HG02938 (cell line): ENCODE results near the gene NT5C2.

Experiments
- ATAC-seq: cut with Tn5 transposase; IDR thresholded peaks from one replicate; pipeline ENCODE4 v1.9.1; 2021; ENCODE audit warnings: mild to moderate bottlenecking, moderate library complexity; ENCODE audit not compliant: unreplicated experiment

NT5C2 gene

DNA sequence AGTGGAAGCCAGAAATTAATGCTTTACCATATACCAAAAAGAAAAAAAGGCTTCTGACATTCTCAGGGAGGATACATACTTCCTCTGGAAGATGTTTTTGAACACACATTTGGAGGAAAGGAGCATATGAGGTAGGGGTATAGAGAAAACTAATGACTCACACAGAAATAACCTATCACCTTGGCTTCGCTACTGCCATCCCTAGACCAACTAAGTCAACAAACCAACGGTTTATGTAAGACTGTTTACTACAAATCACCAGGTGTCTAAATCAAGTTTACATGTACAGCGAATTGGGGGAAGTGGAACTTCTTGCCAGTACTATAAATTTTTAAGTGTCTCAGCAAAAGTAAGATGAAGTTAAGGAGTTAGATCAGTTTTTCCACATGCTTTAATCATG, 96.9 kb downstream of the NT5C2 start:
- no peak for ATAC-seq

DNA sequence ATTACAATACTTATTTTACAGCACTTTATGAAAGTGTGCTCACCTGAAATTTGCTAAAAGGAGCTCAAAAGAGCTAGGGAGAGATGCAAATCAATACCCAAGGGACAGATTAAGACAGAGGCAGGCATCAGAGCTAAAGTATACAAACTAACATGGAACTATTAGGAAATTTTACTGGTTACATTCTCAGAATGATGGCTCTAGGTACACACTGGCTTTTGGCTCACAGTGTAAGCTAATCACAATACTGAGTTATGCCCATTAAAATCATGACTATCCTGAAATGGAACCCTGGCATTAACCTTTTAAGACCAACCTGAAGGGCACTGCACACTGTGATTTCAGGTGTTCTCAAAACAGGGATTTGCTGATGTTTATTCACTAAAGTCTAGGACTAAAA, 98.1 kb downstream of the NT5C2 start:
- ATAC-seq = no peak

DNA sequence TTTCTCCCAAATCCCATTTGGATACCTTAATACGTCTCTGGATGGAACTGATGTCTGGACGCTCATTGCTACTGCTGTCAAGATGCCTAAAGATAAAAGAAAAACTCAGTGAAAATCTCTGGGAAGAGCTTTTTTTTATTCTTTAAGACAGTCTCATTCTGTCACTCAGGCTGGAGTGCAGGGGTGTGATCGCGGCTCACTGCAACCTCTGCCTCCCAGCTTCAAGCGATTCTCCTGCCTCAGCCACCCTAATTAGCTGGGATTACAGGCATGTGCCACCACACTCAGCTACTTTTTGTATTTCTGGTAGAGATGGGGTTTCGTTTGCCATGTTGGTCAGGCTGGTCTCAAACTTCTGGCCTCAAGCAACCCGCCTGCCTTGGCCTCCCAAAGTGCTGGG, 102.2 kb downstream of the NT5C2 start:
- no peak for ATAC-seq

DNA sequence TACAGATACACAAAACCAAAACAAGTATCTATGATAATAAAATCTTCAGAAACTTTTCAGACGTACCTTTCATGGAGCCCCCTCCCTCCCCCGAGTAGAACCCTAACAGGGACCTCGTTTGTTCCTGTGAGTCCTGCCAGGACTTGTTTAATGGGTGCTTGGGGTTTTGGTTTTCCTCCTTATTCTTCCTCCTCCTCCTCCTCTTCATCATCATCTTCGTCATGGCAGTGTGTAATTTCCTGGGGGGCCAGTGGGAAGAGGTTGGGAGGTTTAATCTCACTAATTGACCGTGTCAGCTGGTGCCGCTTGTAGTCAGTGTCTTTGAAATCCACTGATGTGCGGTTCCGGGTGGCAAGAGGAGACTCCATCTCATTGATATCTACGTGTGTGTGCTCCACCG, 103.6 kb downstream of the NT5C2 start:
- no peak for ATAC-seq

DNA sequence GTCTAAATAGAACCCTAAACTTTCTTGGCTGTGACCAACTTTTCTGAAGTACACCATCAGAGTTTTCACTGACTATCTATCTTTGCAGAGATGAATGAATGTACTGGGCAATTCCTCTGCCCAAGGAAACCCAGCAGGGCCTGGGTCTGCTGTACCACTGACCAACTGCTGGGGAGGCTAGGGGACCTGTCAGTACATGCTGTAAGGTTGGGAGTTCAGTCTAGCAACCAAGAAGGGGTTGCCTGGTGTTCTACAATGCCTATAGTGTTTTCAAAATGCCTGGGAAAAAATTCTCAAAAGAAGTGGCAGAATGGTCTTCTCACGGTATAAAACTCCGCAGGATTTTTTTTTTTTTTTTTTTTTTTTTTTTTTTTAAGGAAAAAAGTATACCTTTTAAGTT, 106.3 kb downstream of the NT5C2 start:
- ATAC-seq = no peak

DNA sequence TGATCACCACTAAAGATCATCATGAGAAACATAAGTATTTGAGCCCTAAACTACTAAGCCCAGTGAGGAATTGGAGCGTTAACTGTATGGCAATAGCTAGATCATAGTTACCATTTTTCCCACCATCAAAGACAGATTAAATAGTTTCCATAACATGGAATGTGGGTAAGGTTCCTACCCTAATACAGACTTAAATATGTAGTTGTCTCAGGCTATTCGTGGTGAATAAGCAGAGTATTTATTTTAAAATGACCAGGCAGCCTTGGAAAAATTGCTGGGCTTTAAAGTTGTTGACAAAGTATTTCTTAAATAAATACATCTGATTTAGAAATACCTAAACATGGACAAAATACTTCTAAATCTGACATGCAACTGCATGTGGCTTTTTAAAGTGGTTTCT, 106.8 kb downstream of the NT5C2 start:
- no peak for ATAC-seq

DNA sequence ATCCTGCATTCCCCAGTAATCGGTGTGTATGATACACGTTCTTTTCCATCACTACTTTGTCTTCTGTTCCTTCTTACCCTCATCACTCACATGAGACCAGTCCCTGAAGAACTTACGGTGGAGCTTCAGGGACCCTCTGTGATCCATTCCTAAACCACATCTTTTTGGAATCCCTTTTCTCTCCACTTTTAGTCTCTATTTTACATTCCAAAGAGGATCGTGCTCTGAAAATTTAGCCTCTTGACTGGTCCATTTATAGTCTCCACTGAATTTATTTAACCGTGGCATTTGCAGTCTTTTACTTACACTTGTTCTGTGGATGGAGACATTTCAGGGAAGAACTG, 109.1 kb downstream of the NT5C2 start:
- no peak for ATAC-seq

DNA sequence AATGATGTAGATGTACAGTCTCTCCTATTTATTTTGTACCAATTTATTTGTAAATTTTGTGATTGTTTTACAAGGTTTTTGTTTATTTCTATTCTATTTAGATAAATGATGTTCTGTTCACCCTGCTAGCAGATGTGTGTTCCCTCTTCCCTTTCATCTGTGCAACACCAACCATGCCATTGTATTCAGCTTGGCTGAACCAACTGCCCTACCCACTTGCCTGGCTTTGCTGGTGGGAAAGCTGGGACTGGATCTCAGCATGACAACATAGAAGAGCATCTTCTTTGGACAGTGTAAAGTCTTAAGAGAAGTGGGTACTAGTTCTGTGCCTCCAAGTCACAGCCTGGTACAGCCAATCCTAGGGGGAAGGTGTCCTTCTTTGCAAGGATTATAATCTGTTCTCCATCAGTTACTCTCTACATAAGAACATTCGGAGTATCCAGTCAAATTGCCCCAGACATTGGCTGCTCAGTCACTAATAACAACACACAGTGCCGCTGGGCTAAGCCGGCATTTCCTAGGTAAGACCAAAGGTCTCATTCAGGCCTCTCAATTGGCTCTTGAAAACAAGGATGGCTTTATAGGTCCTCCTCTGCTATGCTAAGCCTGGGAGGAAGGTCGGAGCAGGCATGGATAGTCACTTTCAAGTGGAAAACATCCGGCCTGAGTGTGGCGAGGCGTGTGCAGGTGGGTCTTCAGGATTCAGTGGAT, 109.7 kb downstream of the NT5C2 start:
- ATAC-seq = no peak

DNA sequence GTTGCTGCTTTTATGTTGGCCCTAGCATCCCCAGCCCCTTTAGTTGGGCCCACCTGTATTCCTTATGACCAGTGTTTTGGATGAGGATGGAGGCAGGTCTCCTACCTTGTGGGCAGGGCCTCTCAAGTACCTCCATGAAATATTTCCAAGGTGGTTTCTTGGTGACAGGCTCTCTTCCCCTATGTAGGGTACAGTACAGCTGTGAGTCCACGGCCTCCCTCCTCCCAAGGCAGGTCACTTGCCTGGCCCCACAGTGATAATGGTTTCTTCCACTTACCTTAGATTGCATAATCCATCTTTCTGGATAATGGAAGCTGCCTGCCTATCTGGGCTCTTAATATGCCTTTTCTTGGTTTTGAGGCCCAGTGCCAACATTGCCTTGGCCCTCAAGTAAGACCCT, 110.4 kb downstream of the NT5C2 start:
- no peak for ATAC-seq

DNA sequence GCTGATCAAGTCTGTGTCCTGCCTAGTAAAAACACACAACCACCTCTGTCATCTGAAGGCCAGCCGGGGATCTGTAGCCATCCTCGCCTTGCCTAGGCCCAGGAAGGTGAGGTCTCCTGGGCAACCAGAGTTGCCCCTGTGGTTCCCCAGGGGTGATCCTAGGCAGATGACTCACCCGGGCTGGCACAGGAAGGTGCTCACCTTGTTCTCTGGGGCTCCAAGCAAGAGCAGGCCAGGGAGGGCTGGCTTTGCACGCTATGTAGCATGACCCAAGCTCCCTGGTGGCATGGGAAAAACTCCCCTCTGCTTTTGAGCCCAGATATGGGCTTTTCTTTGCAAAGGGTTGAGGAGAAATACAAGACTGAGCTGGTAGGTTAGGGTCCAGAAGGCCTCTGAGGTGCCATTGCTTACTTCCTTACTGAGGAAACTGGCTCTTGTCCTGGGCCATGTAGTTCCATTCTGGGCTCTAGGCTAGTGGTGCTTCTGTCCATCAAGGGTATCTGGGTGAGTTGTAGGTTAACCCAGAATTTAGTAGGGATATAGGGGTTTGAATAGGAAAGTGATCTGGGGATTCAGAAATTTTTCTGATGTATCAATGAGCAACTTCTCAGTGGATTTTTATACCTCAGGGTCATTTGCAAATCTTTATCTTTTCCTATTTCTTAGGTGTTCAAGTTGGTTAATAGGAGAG, 112.0 kb downstream of the NT5C2 start:
- ATAC-seq = no peak

DNA sequence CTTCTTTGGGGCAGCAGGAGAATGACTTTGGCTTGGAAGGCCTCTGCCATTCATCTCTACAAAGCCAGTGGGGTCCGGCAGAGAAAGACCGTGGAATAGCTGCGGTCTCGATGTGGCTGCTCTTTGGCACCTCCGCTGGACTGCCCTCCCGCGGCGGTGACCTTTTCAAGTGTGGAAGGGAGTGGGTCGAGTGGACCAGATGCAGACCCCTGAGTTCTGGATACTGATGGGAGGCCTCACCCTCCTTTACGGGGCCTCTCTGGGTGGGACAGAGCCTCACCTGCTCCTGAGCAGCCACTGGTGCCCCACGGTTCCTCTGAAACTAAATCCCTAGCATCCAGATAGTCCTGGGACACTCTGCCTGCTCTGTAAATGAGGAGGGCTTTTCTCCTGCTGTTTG, 113.1 kb downstream of the NT5C2 start:
- no peak for ATAC-seq

DNA sequence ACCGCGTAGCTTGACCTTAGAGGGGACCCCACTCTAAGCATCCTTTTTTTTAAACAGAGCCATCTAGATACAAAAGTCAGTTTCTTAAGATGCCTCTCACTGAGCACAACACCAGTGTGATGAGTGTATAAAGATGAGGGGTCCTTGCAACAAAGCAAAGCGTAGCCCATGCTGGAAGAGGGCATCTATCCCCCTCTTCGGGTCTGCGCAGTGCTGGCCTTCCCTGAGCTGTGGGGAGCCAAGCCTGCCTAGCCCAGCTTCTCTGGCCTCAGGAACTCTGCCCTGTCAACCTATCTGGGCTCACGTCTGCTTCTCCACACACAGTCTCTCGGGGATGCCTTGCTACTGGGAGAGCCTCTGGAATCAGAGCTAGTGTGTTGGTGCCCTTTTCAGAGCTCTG, 114.0 kb downstream of the NT5C2 start:
- ATAC-seq = no peak

DNA sequence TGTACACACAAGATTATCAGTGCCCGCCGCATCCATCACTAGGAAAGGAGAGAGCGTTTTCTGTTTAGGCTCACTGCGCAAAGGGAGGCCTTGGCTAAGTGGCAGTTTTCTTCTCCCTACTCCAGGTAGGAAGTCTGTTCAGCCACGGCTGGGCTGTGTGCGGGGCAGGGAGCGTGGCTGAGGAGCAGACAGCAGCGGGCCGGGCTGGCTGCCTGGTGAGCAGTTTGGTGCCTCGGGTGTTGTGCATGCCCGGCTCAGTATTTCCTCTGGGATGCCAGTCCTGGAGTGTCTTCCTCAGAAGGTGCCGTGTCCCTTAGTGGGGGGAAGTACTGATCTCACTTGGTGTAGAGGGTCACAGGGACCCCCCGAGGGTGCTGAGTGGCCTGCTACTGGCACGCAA, 114.4 kb downstream of the NT5C2 start:
- no peak for ATAC-seq

DNA sequence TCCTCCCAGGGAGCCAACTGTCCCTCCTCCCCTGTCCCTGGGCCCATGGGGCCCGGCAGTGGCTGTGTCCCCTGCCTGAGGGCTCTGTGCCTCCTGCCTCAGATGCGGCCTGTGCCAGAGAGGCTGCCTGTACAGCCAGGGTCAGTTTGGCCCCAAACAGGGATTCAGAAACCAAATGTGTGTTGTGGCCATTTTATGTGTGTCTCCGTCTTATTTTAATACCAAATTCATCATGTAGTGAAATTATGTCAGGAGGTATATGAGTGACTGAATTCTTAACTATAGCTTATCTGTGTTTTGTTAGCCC, 114.8 kb downstream of the NT5C2 start:
- no peak for ATAC-seq

DNA sequence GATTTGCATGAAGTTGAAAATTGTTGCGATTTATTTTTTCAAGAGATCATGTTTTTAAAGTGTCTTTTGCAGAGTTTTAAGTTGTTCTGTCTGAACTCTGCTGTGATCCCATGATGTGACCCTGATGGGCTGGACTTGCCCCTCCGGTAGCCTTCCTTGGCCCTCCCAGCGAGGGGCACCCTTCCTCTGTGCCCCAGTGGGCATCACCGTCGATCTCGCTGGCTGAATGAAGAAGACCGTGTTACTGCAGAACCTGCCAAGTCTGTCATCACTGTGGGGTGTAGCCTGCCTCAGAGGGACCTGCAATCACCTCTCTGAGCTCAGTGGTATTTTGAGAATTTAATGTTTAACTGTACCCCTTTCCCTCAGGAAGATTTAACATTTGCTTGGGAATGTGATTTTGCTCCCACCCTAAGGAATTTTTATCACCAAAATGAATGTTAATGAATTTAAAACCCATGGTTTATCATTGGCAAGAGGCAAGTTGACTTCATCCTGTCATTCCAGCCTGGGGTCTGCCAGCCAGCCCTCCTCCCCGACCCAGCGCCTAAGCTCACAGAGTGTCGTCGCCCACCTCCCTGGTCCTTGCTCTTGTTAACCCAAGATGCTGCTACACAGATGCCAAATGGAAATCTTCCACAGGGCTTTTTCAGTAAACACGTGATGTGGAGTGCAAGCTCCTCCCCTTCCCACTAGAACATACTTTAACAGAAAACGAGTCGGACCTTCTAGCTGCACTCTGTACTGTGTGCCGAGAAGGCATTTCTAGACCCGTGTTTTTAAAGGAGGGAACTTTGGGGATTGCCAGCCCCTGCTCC, 115.4 kb downstream of the NT5C2 start:
- no peak for ATAC-seq

DNA sequence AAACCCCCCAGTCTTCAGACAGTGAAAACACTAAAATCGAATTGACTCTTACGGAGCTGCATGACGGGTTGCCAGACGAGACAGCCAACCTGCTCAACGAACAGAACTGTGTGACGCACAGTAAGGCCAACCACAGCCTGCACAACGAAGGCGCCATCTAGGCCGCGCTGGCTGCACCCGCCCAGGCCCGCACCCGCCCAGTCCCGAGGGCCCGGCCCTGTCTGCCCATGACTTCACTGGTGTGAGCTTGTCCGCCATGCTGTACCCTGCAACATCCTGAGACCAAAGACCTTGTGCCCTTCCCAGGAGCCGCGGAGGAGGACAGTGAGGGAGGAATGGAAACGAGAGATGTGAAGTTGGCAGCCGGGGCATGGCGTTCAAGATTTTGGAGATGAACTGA, 116.1 kb downstream of the NT5C2 start:
- no peak for ATAC-seq

DNA sequence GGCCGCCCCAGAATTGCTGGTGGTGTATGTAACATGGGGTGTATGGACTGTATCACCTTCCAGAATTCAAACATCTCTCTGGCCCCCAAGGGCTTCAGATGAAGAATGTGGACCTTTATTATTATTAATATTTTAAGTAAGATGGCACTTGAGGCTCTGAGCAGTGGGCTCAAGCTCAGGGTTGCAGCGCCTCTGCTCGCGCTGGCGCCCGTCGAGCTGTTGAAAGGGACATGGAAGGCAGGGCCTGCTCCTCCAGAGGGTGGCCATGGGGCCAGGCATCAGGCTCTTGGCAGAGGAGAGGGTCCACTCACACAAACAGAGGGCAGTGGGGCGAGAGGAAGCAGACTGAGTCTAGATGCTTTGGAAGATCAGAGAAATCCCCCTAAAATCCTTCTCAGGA, 120.2 kb downstream of the NT5C2 start:
- no peak for ATAC-seq

DNA sequence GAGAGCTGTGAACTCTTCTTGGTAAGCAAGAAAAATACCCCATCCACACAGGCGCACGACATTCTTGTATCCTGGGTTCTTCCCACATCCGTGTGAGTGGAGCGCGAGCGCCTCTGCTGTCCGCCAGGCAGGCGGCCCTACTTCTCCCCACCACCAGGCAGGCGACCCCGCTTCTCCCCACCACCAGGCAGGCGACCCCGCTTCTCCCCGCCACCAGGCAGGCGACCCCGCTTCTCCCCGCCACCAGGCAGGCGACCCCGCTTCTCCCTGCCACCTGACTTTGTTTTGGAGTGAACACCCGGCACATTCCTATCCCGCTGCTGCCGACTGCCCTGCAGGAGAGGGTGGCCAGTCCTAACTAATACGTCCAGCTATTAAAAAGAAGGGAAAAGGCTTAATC, 120.8 kb downstream of the NT5C2 start:
- ATAC-seq = no peak

DNA sequence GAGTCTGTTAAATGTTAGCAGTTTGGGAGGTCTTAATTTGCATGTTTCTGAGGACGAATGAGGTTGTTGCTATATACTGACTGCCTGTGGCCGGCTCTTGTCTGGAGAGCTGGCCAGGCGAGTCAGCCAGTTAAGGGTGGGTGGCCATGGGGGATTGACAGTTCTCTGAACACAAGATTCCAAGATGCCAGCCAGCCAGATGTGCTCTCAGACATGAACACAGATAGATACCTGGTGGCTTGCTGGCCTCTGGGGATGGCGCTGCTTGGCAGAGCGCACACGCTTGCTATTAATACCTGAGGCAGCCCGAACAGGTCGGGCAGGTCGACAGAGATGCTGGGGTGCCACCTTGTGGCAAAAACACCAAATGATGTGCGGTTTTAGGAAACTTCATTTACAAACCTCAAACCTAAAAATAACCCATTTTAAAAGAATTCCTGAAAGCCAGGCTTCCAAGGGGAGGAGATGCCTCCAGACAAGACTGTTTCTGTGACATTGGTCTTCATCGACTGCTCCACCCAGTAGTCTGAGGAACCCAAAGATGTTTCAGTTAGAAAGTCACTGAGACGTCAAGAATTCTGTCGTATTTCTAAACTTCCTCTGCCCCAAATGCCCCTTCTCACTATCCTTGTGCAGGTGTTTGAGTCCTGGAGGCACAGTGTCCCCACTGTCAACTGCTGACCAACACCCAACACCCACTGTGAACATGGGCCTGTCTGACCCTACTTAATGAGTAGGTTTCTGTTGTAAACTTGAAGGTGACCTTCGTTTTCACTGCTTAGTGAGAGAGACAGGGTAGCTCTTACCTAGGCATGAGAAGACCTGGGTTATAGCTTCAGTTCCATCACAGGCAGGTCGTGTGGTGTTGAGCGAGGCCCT, 123.4 kb downstream of the NT5C2 start:
- no peak for ATAC-seq

DNA sequence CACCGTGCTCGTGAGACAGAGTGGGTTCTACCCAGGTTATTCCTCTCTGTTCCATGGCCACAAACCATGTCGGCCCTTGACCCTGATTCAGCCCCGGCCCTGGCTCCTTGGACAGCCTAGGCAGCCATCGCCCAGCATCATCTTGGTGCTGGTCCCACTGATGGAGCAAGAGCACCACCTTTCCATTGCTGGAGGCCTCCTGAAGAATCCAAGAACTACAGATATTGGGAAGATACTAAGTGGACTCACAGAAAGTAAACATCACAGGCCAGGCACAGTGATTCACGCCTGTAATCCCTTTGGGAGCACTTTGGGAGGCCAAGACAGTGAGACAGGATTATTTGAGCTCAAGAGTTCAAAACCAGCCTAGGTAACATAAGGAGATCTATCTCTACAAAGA, 125.1 kb downstream of the NT5C2 start:
- ATAC-seq = no peak

DNA sequence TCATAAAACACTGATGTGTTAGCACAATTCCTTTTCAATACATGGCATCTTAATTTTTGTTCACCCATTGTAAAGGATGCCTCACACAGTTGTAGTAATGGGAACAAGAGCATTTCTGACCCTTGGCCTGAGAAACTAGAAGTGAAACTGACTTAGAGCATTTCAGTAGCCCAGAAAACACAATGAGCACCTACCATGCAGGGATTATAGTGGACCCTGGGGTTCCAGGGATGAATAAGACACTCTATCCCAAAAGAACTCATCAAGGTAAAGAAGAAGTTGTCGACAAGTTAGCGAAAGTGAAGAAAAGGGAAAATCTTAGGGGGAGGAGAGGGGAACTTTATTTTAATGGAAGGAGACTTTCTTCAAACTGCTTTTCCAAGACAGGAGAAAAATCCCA, 125.6 kb downstream of the NT5C2 start:
- no peak for ATAC-seq
